K562 (cell line): ENCODE results near the gene COMTD1. TPM values are rescaled to one million over a fixed set of nuclear protein-coding genes. Genes with fewer than 3 reads are reported as not detected.

ENCODE experiments used
- ATAC-seq: fragments of 200-7000 bp; cut with Tn5 transposase; 3 replicates; pipeline ENCODE4 v1.9.1; 2020; ENCODE audit warnings: moderate library complexity
- BruUV-seq: library from RNA; stranded (reverse); fragments of 400-500 nt; replicated peaks from 2 replicates; lab custom pipeline; 2021; lab: Mats Ljungman, UMichigan
- CTCF ChIA-PET: fragments of 300-600 bp; formaldehyde crosslinking; extraction: SDS; loops from one replicate; lab custom pipeline; 2021; ENCODE audit warnings: low intra/inter-chr PET ratio; lab: Yijun Ruan, JAX
- POLR2A ChIA-PET: fragments of 300-600, 350-650 bp; sonication (Branson Sonifier 250); formaldehyde crosslinking; extraction: SDS; loops from one replicate; lab custom pipeline; 2021; ENCODE audit warnings: antibody characterized with exemption, inconsistent platforms; lab: Yijun Ruan, JAX
- DNase-seq, 4 experiments: peaks; one replicate each; pipeline versions ENCODE4 v3.0.0 to v3.0.0-alpha.2; 2011 to 2018; ENCODE audit warnings: low spot score in 3 of 4, mixed read lengths in 3 of 4; ENCODE audit errors: extremely low read depth in 1 of 4
- FAIRE-seq: peaks from 2 replicates; lab custom pipeline; 2011; peaks lifted over from hg19 to GRCh38; lab: Jason Lieb, UNC
- H2AFZ ChIP-seq: 2 replicates; pipeline ENCODE4 v1.6.0; 2011; ENCODE audit warnings: low read depth, low read length, control low read depth, inconsistent platforms
- H3K27ac ChIP-seq: fragments of 200-600 bp; 3 replicates; pipeline ENCODE4 v1.8.0; 2011; ENCODE audit warnings: low read depth, mild to moderate bottlenecking, control low read depth, inconsistent platforms, low read length, moderate library complexity, mixed read lengths; ENCODE audit errors: extremely low read depth
- H3K27me3 ChIP-seq, 2 experiments: fragments of 300-600 bp in 1 of 2; 2 replicates in 1 of 2; 3 replicates in 1 of 2; pipeline versions ENCODE4 v1.6.0 to v1.8.0; 2011; ENCODE audit warnings: inconsistent platforms in 2 of 2, low read length in 2 of 2, mild to moderate bottlenecking in 1 of 2, mixed read lengths in 1 of 2, moderate library complexity in 1 of 2; ENCODE audit not compliant: control insufficient read depth in 2 of 2, insufficient read depth in 2 of 2
- H3K36me3 ChIP-seq: fragments of 300-600 bp; 3 replicates; pipeline ENCODE4 v1.8.0; 2011; ENCODE audit warnings: mild to moderate bottlenecking, low read length, inconsistent platforms; ENCODE audit not compliant: control insufficient read depth, insufficient read depth
- H3K4me1 ChIP-seq, 2 experiments: fragments of 200-600 bp in 1 of 2; replicated peaks in 1 of 2; 2 replicates in 1 of 2; 3 replicates in 1 of 2; pipeline versions ENCODE4 v1.5.1 to v1.8.0; 2011; ENCODE audit warnings: inconsistent platforms in 2 of 2, low read length in 2 of 2, mild to moderate bottlenecking in 1 of 2, mixed read lengths in 1 of 2, moderate library complexity in 1 of 2; ENCODE audit not compliant: control insufficient read depth in 2 of 2, insufficient read depth in 2 of 2
- H3K4me2 ChIP-seq: 2 replicates; pipeline ENCODE4 v1.6.1; 2011; ENCODE audit warnings: low read length, control low read depth, inconsistent platforms, mixed read lengths; ENCODE audit not compliant: insufficient read depth
- H3K4me3 ChIP-seq: fragments of 200-600 bp; sonication (generic), shearing (Covaris generic); 2 replicates; pipeline ENCODE4 v1.5.1; 2016; ENCODE audit warnings: control low read depth, inconsistent platforms
- H3K79me2 ChIP-seq: fragments of 200-600 bp; 3 replicates; pipeline ENCODE4 v1.8.0; 2011; ENCODE audit warnings: low read length, inconsistent platforms; ENCODE audit not compliant: control insufficient read depth, insufficient read depth
- H3K9ac ChIP-seq, 2 experiments: 2 replicates each; pipeline versions ENCODE4 v1.6.0 to v1.6.1; 2011; ENCODE audit warnings: low read depth in 2 of 2, low read length in 2 of 2, control low read depth in 1 of 2, inconsistent platforms in 1 of 2, mild to moderate bottlenecking in 1 of 2, mixed read lengths in 1 of 2; ENCODE audit not compliant: insufficient read depth in 1 of 2
- H3K9me1 ChIP-seq: one replicate; pipeline ENCODE4 v1.6.0; 2011; ENCODE audit warnings: inconsistent platforms, mild to moderate bottlenecking, low read length, moderate library complexity; ENCODE audit not compliant: control insufficient read depth, insufficient read depth
- H3K9me3 ChIP-seq: replicated peaks from 2 replicates; pipeline ENCODE4 v1.5.1; 2011; ENCODE audit warnings: low read depth, low read length, inconsistent platforms; ENCODE audit not compliant: control insufficient read depth, insufficient read depth
- H4K20me1 ChIP-seq: replicated peaks from 2 replicates; pipeline ENCODE4 v1.6.1; 2011; ENCODE audit warnings: low read length, inconsistent platforms, mixed read lengths; ENCODE audit not compliant: control insufficient read depth, insufficient read depth
- CEBPG ChIP-seq, 3 experiments: fragments of 200-800 bp in 1 of 3; sonication (Bioruptor generic) in 1 of 3; sonication (generic) in 1 of 3; formaldehyde crosslinking in 1 of 3; IDR thresholded peaks in 2 of 3; conservative IDR thresholded peaks in 1 of 3; 2 replicates each; pipeline versions ENCODE4 v1.6.1 to v1.8.0; 2016 to 2022; ENCODE audit warnings: missing compliant biosample characterization in 2 of 3, missing genetic modification characterization in 2 of 3, mild to moderate bottlenecking in 1 of 3, missing genetic modification reagents in 1 of 3
- GABPB2 ChIP-seq: fragments of 250-450 bp; sonication (Bioruptor Pico); conservative IDR thresholded peaks from 2 replicates; pipeline ENCODE4 v1.5.1; 2021; ENCODE audit warnings: mild to moderate bottlenecking
- HNRNPLL ChIP-seq: fragments of 200-400 bp; formaldehyde crosslinking; IDR thresholded peaks from 2 replicates; pipeline ENCODE4 v1.6.1; 2017; ENCODE audit warnings: low read length, low read depth, mild to moderate bottlenecking; ENCODE audit not compliant: poor library complexity, severe bottlenecking
- MEF2A ChIP-seq: IDR thresholded peaks from 2 replicates; pipeline ENCODE4 v1.6.1; 2011; ENCODE audit warnings: low read depth, mild to moderate bottlenecking, low read length, moderate library complexity; ENCODE audit not compliant: control insufficient read depth
- MEIS2 ChIP-seq: fragments of 450-650 bp; IDR thresholded peaks from 2 replicates; pipeline ENCODE4 v1.6.1; 2014; ENCODE audit warnings: mild to moderate bottlenecking; ENCODE audit not compliant: partially characterized antibody
- MTA3 ChIP-seq: fragments of 450-650 bp; formaldehyde crosslinking; IDR thresholded peaks from 2 replicates; pipeline ENCODE4 v1.6.1; 2017; ENCODE audit warnings: mild to moderate bottlenecking, borderline replicate concordance
- XRCC3 ChIP-seq: fragments of 450-650 bp; IDR thresholded peaks from 2 replicates; pipeline ENCODE4 v1.6.1; 2017; ENCODE audit warnings: mild to moderate bottlenecking, moderate library complexity
- WGBS: fragments of 100-300 bp; shearing (Covaris generic); methylation state at CpG from one replicate; pipeline ENCODE4 v1.1.6; 2016; ENCODE audit warnings: low coverage, mixed read lengths; ENCODE audit not compliant: insufficient coverage; ENCODE audit errors: missing lambda C conversion rate; 5-methylcytosine and 5-hydroxymethylcytosine counted together
- in situ Hi-C: fragments of 300-500 bp; cut with MboI; formaldehyde crosslinking; loops from 4 replicates; pipeline ENCODE4 v1.15.0; 2018; ENCODE audit warnings: inconsistent platforms, mixed read lengths
- intact Hi-C: fragments of 100-400 bp; cut with micrococcal nuclease; formaldehyde crosslinking; loops from 2 replicates; pipeline ENCODE4 v1.14.2; 2022
- polyA plus RNA-seq, 8 experiments: library from polyadenylated mRNA; depleted of rRNA in 4 of 8; stranded (reverse) in 5 of 8; unstranded in 3 of 8; fragments of >200 nt; fragmentation: Nextera tagmentation in 2 of 8; fragmentation: Illumina TruSeq in 1 of 8; extraction: Ambion mirVana in 2 of 8; extraction: Trizol in 1 of 8; gene quantifications; 2 replicates each; pipeline versions ENCODE4 v1.2.1 to v1.2.3, GENCODE V29; 2011 to 2014; ENCODE audit warnings: inconsistent platforms in 1 of 8, missing spikeins in 1 of 8
- total RNA-seq, 7 experiments: library from RNA; depleted of rRNA in 6 of 7; stranded (reverse); fragments of >200 nt in 6 of 7; fragmentation: Illumina TruSeq in 2 of 7; extraction: Trizol in 2 of 7; gene quantifications; 2 replicates each; pipeline versions ENCODE4 v1.2.1 to v1.2.3, GENCODE V29; 2011 to 2021; ENCODE audit warnings: low replicate concordance in 1 of 7

The COMTD1 gene
- total and polyA plus RNA-seq, 9 of the 15 experiments (the other 6 are each of a cell fraction or from before 2014, with no cell fraction given) = 0.41 to 112 (median 13.7) TPM

GRCh38 chr10:75244487-75245353 is 9.0 kb upstream of the COMTD1 start:
- no TSS peak for BruUV-seq
- H3K4me1 ChIP-seq = peaks cover 11 to 25% of the 10 kb centered on the region in 2 experiments; a peak in 4 of 5 replicates
- in situ Hi-C loops = no loop called here
- no peaks in the 10 kb centered on the region for H3K79me2 ChIP-seq
- no peaks in the 10 kb centered on the region for H3K9me3 ChIP-seq
- CTCF ChIA-PET = no interaction called here
- WGBS = 60% methylated on average over 8 of the region's 8 CpGs
- no peak overlapping the region for H3K4me2 ChIP-seq
- no peak for DNase-seq
- TF ChIP-seq HNRNPLL (no peak), GABPB2 (CRISPR knock-in tag) (no peak), MTA3 (no peak), MEIS2 (peak; percentile 44), MEF2A (no peak), CEBPG (CRISPR knock-in tag; IDR thresholded peaks at IDR 0.05) (peak; percentile 39; the same call in 1 of the 2 replicates), CEBPG (tag; conservative IDR thresholded peaks at IDR 0.05 in 1 of 2, IDR thresholded peaks at IDR 0.05 in 1 of 2) (no peak), XRCC3 (no peak)
- TF ChIP-seq, all 486 proteins: peak for 2
- intact Hi-C loops = no loop called here
- FAIRE-seq = no peak
- POLR2A ChIA-PET = interaction anchor here (1.5 kb wide), 1 partner anchor 9 kb away, joined by 5 read pairs; the partner anchor contains the start of gene COMTD1
- Histone ChIP-seq H3K9me1 (no peaks in the 10 kb centered on the region), H3K36me3 (no peaks in the 10 kb centered on the region), H3K9ac (peak overlapping the region in 1 of 2 experiments; percentile 51; a peak in 1 of 4 replicates), H3K4me3 (no peak overlapping the region), H3K27me3 (no peaks in the 10 kb centered on the region), H4K20me1 (no peaks in the 10 kb centered on the region), H2AFZ (peak overlapping the region; percentile 83; the same call in 1 of the 2 replicates), H3K27ac (no peak overlapping the region)
- no peak for ATAC-seq
